A549 (cell line): ENCODE measurements around the gene SLC39A10. TPM values are rescaled to one million over a fixed set of nuclear protein-coding genes. Genes with fewer than 3 reads are reported as not detected.
"Not testable (repeated sequence)": the region's sequence is repeated elsewhere in the genome, so short reads cannot be mapped to it uniquely, and the experiment has no call there.

Source experiments
- ATAC-seq, 2 experiments: fragments of 200-7000 bp in 1 of 2; fragments of >200 bp in 1 of 2; cut with Nextera tagmentation in 1 of 2; cut with Tn5 transposase in 1 of 2; 3 replicates each; pipeline versions ENCODE4 v1.8.0 to v1.9.1; 2018 to 2020; ENCODE audit warnings: mild to moderate bottlenecking in 1 of 2, moderate library complexity in 1 of 2
- CTCF ChIA-PET: fragments of 300-600 bp; sonication (Branson Sonifier 250); formaldehyde crosslinking; extraction: SDS; loops from one replicate; lab custom pipeline; 2021; ENCODE audit warnings: antibody characterized with exemption, inconsistent platforms; lab: Yijun Ruan, JAX
- POLR2A ChIA-PET: fragments of 350-600 bp; formaldehyde crosslinking; extraction: SDS; loops from one replicate; lab custom pipeline; 2021; ENCODE audit warnings: antibody characterized with exemption, inconsistent platforms; lab: Yijun Ruan, JAX
- DNase-seq, 2 experiments: peaks; one replicate each; pipeline versions ENCODE4 v3.0.0 to v3.0.0-alpha.2; 2011 to 2016; ENCODE audit warnings: low read depth in 1 of 2, low spot score in 1 of 2
- FAIRE-seq: peaks from 2 replicates; lab custom pipeline; 2011; peaks lifted over from hg19 to GRCh38; lab: Jason Lieb, UNC
- H3K27ac ChIP-seq, 2 experiments: fragments of >200 bp; sonication (Bioruptor Twin); formaldehyde crosslinking; 3 replicates each; pipeline ENCODE4 v1.5.1; 2016 to 2017
- H3K4me1 ChIP-seq: fragments of >200 bp; sonication (Bioruptor Twin); formaldehyde crosslinking; 3 replicates; pipeline ENCODE4 v1.6.1; 2016
- H3K4me2 ChIP-seq: fragments of >200 bp; sonication (Bioruptor Twin); formaldehyde crosslinking; 3 replicates; pipeline ENCODE4 v1.6.1; 2016
- H3K4me3 ChIP-seq: fragments of >200 bp; sonication (Bioruptor Twin); formaldehyde crosslinking; 3 replicates; pipeline ENCODE4 v1.5.1; 2016
- H3K9me3 ChIP-seq: fragments of >200 bp; sonication (Bioruptor Twin); formaldehyde crosslinking; 3 replicates; pipeline ENCODE4 v1.6.1; 2016
- BHLHE40 ChIP-seq: IDR thresholded peaks from 2 replicates; pipeline ENCODE4 v1.6.1; 2012; ENCODE audit warnings: low read depth, low read length, inconsistent platforms
- CBX2 ChIP-seq: fragments of 200-600 bp; sonication (generic); IDR thresholded peaks from 2 replicates; pipeline ENCODE4 v1.6.1; 2016; ENCODE audit warnings: low read depth, mild to moderate bottlenecking, borderline replicate concordance
- CBX8 ChIP-seq: fragments of 200-600 bp; sonication (generic); IDR thresholded peaks from 2 replicates; pipeline ENCODE4 v1.6.1; 2016
- CEBPB ChIP-seq, 2 experiments: fragments of >200 bp in 1 of 2; sonication (Bioruptor Twin) in 1 of 2; formaldehyde crosslinking in 1 of 2; IDR thresholded peaks; 2 replicates each; pipeline ENCODE4 v1.6.1; 2012 to 2016
- CHD2 ChIP-seq: fragments of 150-350 bp; IDR thresholded peaks from 2 replicates; pipeline ENCODE4 v1.6.1; 2014; ENCODE audit warnings: low read length; ENCODE audit not compliant: partially characterized antibody
- EHF ChIP-seq: fragments of 250-450 bp; sonication (Bioruptor Pico); IDR thresholded peaks from 2 replicates; pipeline ENCODE4 v1.5.0; 2020; ENCODE audit warnings: mild to moderate bottlenecking
- ESRRA ChIP-seq: fragments of 150-350 bp; IDR thresholded peaks from 2 replicates; pipeline ENCODE4 v1.6.1; 2014; ENCODE audit warnings: mild to moderate bottlenecking, low read length, borderline replicate concordance
- FOSL2 ChIP-seq, 2 experiments: fragments of 450-650 bp in 1 of 2; fragments of >200 bp in 1 of 2; sonication (Bioruptor Twin) in 1 of 2; formaldehyde crosslinking; IDR thresholded peaks; 2 replicates each; pipeline versions ENCODE4 v1.5.0 to v1.6.1; 2016 to 2020; ENCODE audit warnings: mild to moderate bottlenecking in 1 of 2, moderate library complexity in 1 of 2
- HDAC2 ChIP-seq: fragments of 200-600 bp; sonication (generic); IDR thresholded peaks from 2 replicates; pipeline ENCODE4 v1.6.1; 2016
- JUN ChIP-seq, 2 experiments: fragments of >200 bp; sonication (Bioruptor Twin); formaldehyde crosslinking; IDR thresholded peaks; 2 replicates in 1 of 2; 3 replicates in 1 of 2; pipeline ENCODE4 v1.6.1; 2016 to 2017
- KDM5A ChIP-seq: fragments of 200-600 bp; sonication (generic); IDR thresholded peaks from 2 replicates; pipeline ENCODE4 v1.6.1; 2016; ENCODE audit warnings: antibody characterized with exemption, mild to moderate bottlenecking
- NFE2L2 ChIP-seq: fragments of 150-350 bp; conservative IDR thresholded peaks from 2 replicates; pipeline ENCODE4 v1.6.1; 2014; ENCODE audit warnings: low read length
- NPAS2 ChIP-seq: fragments of 250-450 bp; sonication (Bioruptor Pico); IDR thresholded peaks from 2 replicates; pipeline ENCODE4 v1.8.0; 2022; ENCODE audit warnings: mild to moderate bottlenecking, moderate library complexity, borderline replicate concordance
- POLR2A ChIP-seq: IDR thresholded peaks from 2 replicates; pipeline ENCODE4 v1.6.1; 2012; ENCODE audit warnings: mild to moderate bottlenecking, low read length
- RAD21 ChIP-seq, 2 experiments: fragments of >200 bp in 1 of 2; sonication (Bioruptor Twin) in 1 of 2; formaldehyde crosslinking in 1 of 2; IDR thresholded peaks in 1 of 2; conservative IDR thresholded peaks in 1 of 2; 2 replicates in 1 of 2; 3 replicates in 1 of 2; pipeline ENCODE4 v1.6.1; 2012 to 2018; ENCODE audit warnings: inconsistent platforms in 1 of 2
- RARB ChIP-seq: fragments of 250-450 bp; sonication (Bioruptor Pico); IDR thresholded peaks from 2 replicates; pipeline ENCODE4 v1.8.0; 2021; ENCODE audit warnings: mild to moderate bottlenecking, moderate library complexity
- RCOR1 ChIP-seq: fragments of 150-350 bp; IDR thresholded peaks from 2 replicates; pipeline ENCODE4 v1.6.1; 2014; ENCODE audit warnings: antibody characterized with exemption, low read length, low read depth
- RNF2 ChIP-seq: fragments of 200-600 bp; sonication (generic); IDR thresholded peaks from 2 replicates; pipeline ENCODE4 v1.6.1; 2016; ENCODE audit warnings: low read depth, mild to moderate bottlenecking, antibody characterized with exemption, moderate library complexity, borderline replicate concordance
- TP53 ChIP-seq: fragments of 250-450 bp; sonication (Bioruptor Pico); IDR thresholded peaks from 2 replicates; pipeline ENCODE4 v1.5.0; 2021; ENCODE audit warnings: mild to moderate bottlenecking, moderate library complexity
- ZC3H11A ChIP-seq: fragments of 450-650 bp; IDR thresholded peaks from 2 replicates; pipeline ENCODE4 v1.6.1; 2014; ENCODE audit warnings: antibody characterized with exemption, mild to moderate bottlenecking
- ZFP36 ChIP-seq: fragments of 450-650 bp; IDR thresholded peaks from 2 replicates; pipeline ENCODE4 v1.6.1; 2014; ENCODE audit warnings: borderline replicate concordance; ENCODE audit not compliant: partially characterized antibody
- ZNF302 ChIP-seq: fragments of 250-450 bp; sonication (Bioruptor Pico); IDR thresholded peaks from 2 replicates; pipeline ENCODE4 v1.9.0; 2021; ENCODE audit warnings: inconsistent platforms, mild to moderate bottlenecking, moderate library complexity
- ZSCAN20 ChIP-seq: fragments of 250-450 bp; sonication (Bioruptor Pico); IDR thresholded peaks from 2 replicates; pipeline ENCODE4 v1.8.0; 2022; ENCODE audit warnings: mild to moderate bottlenecking, moderate library complexity
- WGBS: methylation state at CpG from one replicate; pipeline ENCODE4 v1.1.6; 2017; ENCODE audit errors: missing lambda C conversion rate; 5-methylcytosine and 5-hydroxymethylcytosine counted together
- polyA plus RNA-seq, 4 experiments: library from polyadenylated mRNA; depleted of rRNA in 3 of 4; stranded (reverse); fragments of >200 nt; fragmentation: RNase III in 1 of 4; extraction: RNeasy Plus Mini Kit Qiagen cat#74134 plus additional on column Dnase treatment in 1 of 4; gene quantifications; 2 replicates in 3 of 4; 3 replicates in 1 of 4; pipeline ENCODE4 v1.2.3, GENCODE V29; 2011 to 2017
- TF ChIP-seq, protein P1 (sequence below): IDR thresholded peaks from 2 replicates; pipeline ENCODE4 v1.6.1; 2012
- TF ChIP-seq, protein P2 (sequence below): IDR thresholded peaks from 2 replicates; pipeline ENCODE4 v1.6.1; 2012
- TF ChIP-seq, protein P3 (sequence below): fragments of 250-450 bp; sonication (Bioruptor Pico); IDR thresholded peaks from 2 replicates; pipeline ENCODE4 v1.5.0; 2020; ENCODE audit warnings: low read depth, mild to moderate bottlenecking, moderate library complexity
- TF ChIP-seq, protein P4 (sequence below): fragments of >200 bp; sonication (Bioruptor Twin); formaldehyde crosslinking; IDR thresholded peaks from 3 replicates; pipeline ENCODE4 v1.5.1; 2016

The SLC39A10 gene
- polyA plus RNA-seq, 2 of the 4 experiments (the other 2 are of a cell fraction), result 38.4 to 42.6 TPM

DNA sequence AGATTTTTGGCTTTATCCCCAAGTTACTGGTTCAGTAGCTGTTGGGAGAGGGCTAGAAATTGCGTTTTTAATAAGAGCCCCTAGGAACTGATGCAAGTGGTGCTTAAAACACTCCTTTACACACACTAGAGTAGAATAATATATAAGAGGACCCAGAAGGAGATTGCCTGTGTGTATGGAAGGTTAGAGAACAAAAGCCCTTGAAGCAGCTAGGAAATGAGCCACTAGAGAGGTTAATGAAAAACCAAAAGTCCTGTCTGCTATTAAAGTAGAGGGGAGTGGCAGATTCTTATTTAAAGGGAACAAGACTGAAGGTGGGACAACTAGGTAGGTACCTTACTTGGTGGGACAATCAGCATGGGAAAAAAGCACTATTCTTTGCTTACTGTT is 14.4 kb upstream of the SLC39A10 start:
- no peak for FAIRE-seq
- WGBS, result 58% methylated on average over 1 of the region's 1 CpG

DNA sequence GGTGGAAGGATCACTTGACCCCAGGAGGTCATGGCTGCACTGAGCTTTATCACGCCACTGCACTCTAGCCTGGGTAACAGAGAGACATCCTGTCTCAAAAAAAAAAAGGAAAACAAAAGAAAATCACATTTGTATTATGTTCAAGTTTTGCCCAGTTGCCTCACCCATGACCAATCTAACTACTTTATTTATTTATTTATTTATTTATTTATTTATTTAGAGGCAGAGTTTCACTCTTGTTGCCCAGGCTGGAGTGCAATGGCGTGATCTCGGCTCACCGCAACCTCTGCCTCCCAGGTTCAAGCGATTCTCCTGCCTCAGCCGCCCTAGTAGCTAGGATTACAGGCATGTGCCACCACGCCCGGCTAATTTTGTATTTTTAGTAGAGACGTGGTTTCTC is 12.3 kb upstream of the SLC39A10 start:
- H3K4me2 ChIP-seq, DNase-seq, H3K9me3 ChIP-seq, H3K4me3 ChIP-seq, H3K27ac ChIP-seq, CTCF ChIA-PET, FAIRE-seq, ATAC-seq: not testable (repeated sequence)
- H3K4me1 ChIP-seq, result peaks cover 12% of the 10 kb centered on the region; the same call in 1 of the 3 replicates
- peak; percentile 92 for TF ChIP-seq ZC3H11A
- WGBS, result 97% methylated on average over 9 of the region's 9 CpGs
- POLR2A ChIA-PET, result interaction anchor here (2.1 kb wide), 1 partner anchor 12 kb away, joined by 7 read pairs; the partner anchor contains the start of gene SLC39A10

More for the DNA sequence above, 14.4 kb upstream of the SLC39A10 start:
- H3K4me2 ChIP-seq, result peak overlapping the region; percentile 36; the same call in 2 of the 3 replicates
- peak overlapping the region in 1 of 2 experiments; percentile 49; a peak in 3 of 6 replicates for H3K27ac ChIP-seq
- peaks cover 16% of the 10 kb centered on the region; the same call in 1 of the 3 replicates for H3K4me1 ChIP-seq
- H3K9me3 ChIP-seq, result no peaks in the 10 kb centered on the region
- H3K4me3 ChIP-seq, result no peak overlapping the region
- DNase-seq (no peak), ATAC-seq (no peak)
- CTCF ChIA-PET, result interaction anchor here (1.1 kb wide), 1 partner anchor 10 kb away, joined by 3 read pairs; no protein-coding TSS in a partner anchor
- POLR2A ChIA-PET, result no interaction called here
- TF ChIP-seq EHF (CRISPR knock-in tag) (no peak), RARB (CRISPR knock-in tag) (no peak), POLR2A (no peak), CHD2 (no peak), KDM5A (no peak), BHLHE40 (no peak)
- TF ChIP-seq, protein P1, sequence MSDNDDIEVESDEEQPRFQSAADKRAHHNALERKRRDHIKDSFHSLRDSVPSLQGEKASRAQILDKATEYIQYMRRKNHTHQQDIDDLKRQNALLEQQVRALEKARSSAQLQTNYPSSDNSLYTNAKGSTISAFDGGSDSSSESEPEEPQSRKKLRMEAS, result no peak

DNA sequence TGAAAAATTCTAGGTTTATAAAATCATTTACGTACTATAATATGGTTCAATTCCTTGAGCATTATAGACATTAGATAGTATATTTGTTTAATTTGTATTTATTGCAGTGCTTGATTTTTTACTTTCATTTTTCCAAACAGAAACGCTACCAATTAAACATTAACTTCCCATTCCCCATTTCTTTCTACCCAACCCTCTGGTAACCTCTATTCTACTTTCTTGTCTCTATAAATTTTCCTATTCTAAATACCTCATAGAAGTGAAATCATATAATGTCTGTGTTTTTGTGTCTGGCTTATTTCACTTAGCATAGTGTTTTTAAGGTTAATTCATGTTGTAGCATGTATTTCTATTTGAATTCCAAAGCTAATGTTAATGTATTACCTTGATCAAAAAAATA is 11.6 kb upstream of the SLC39A10 start:
- Histone ChIP-seq H3K27ac (no peak overlapping the region), H3K4me3 (no peak overlapping the region), H3K4me2 (peak overlapping the region; percentile 31; the same call in 1 of the 3 replicates), H3K9me3 (no peaks in the 10 kb centered on the region), H3K4me1 (peaks cover 9% of the 10 kb centered on the region; the same call in 1 of the 3 replicates)
- WGBS, result 61% methylated on average over 2 of the region's 2 CpGs
- no peak for DNase-seq
- ChIA-PET CTCF (interaction anchor here (0.6 kb wide), 1 partner anchor 10 kb away, joined by 3 read pairs; no protein-coding TSS in a partner anchor), POLR2A (interaction anchor here (2.1 kb wide), 1 partner anchor 11 kb away, joined by 7 read pairs; the partner anchor contains the start of gene SLC39A10)
- FAIRE-seq, result no peak
- no peak for ATAC-seq
- TF ChIP-seq RAD21 (conservative IDR thresholded peaks at IDR 0.05 in 1 of 2, IDR thresholded peaks at IDR 0.05 in 1 of 2), result no peak
- TF ChIP-seq ESRRA, result no peak
- TF ChIP-seq RNF2, result no peak
- TF ChIP-seq CEBPB (IDR thresholded peaks at IDR 0.05), result no peak
- TF ChIP-seq ZFP36, result no peak
- no peak for TF ChIP-seq RCOR1
- TF ChIP-seq, protein P1, result no peak
- TF ChIP-seq NFE2L2, result no peak
- no peak for TF ChIP-seq CBX8
- TF ChIP-seq ZSCAN20, result no peak

DNA sequence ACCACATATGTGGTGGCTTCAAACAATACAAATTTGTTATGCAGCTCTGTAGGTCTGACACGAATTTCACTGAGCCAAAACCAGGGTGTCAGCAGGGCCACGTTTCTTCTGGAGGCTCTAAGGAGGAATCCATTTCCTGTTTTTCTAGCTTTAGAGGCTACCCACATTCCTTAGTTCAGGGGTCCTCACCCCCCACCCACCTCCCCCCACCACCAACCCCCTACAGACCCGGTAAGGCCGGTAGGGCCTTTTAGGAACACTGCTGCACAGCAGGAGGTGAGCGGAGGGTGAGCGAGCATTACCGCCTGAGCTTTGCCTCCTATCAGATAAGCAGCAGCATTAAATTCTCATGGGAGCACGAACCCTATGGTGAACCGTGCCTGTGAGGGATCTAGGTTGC is 10.6 kb upstream of the SLC39A10 start:
- 88% methylated on average over 5 of the region's 9 CpGs for WGBS
- H3K4me2 ChIP-seq, result no peak overlapping the region
- DNase-seq (no peak), ATAC-seq (no peak), FAIRE-seq (no peak)
- H3K27ac ChIP-seq, result no peak overlapping the region
- no peaks in the 10 kb centered on the region for H3K9me3 ChIP-seq
- CTCF ChIA-PET, result no interaction called here
- no peak for TF ChIP-seq RAD21 (conservative IDR thresholded peaks at IDR 0.05 in 1 of 2, IDR thresholded peaks at IDR 0.05 in 1 of 2)
- TF ChIP-seq POLR2A, result no peak
- TF ChIP-seq, protein P2, sequence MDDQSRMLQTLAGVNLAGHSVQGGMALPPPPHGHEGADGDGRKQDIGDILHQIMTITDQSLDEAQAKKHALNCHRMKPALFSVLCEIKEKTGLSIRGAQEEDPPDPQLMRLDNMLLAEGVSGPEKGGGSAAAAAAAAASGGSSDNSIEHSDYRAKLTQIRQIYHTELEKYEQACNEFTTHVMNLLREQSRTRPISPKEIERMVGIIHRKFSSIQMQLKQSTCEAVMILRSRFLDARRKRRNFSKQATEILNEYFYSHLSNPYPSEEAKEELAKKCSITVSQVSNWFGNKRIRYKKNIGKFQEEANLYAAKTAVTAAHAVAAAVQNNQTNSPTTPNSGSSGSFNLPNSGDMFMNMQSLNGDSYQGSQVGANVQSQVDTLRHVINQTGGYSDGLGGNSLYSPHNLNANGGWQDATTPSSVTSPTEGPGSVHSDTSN, result no peak
- no peak for TF ChIP-seq TP53 (CRISPR knock-in tag)
- no peak for TF ChIP-seq ZNF302 (CRISPR knock-in tag)
- no peak for TF ChIP-seq JUN (IDR thresholded peaks at IDR 0.05)
- TF ChIP-seq FOSL2 (IDR thresholded peaks at IDR 0.05), result no peak
- TF ChIP-seq FOSL2 (CRISPR knock-in tag; IDR thresholded peaks at IDR 0.05), result no peak
- TF ChIP-seq, protein P3, sequence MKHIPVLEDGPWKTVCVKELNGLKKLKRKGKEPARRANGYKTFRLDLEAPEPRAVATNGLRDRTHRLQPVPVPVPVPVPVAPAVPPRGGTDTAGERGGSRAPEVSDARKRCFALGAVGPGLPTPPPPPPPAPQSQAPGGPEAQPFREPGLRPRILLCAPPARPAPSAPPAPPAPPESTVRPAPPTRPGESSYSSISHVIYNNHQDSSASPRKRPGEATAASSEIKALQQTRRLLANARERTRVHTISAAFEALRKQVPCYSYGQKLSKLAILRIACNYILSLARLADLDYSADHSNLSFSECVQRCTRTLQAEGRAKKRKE (CRISPR knock-in tag), result no peak
- no peak for TF ChIP-seq KDM5A
- no peak for TF ChIP-seq NPAS2 (CRISPR knock-in tag)
- TF ChIP-seq ZSCAN20, result no peak
- TF ChIP-seq, protein P4, sequence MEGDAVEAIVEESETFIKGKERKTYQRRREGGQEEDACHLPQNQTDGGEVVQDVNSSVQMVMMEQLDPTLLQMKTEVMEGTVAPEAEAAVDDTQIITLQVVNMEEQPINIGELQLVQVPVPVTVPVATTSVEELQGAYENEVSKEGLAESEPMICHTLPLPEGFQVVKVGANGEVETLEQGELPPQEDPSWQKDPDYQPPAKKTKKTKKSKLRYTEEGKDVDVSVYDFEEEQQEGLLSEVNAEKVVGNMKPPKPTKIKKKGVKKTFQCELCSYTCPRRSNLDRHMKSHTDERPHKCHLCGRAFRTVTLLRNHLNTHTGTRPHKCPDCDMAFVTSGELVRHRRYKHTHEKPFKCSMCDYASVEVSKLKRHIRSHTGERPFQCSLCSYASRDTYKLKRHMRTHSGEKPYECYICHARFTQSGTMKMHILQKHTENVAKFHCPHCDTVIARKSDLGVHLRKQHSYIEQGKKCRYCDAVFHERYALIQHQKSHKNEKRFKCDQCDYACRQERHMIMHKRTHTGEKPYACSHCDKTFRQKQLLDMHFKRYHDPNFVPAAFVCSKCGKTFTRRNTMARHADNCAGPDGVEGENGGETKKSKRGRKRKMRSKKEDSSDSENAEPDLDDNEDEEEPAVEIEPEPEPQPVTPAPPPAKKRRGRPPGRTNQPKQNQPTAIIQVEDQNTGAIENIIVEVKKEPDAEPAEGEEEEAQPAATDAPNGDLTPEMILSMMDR, result no peak
- TF ChIP-seq HDAC2, result no peak
- no peak for TF ChIP-seq BHLHE40
- TF ChIP-seq CBX2, result no peak
- TF ChIP-seq NFE2L2, result no peak
- TF ChIP-seq ESRRA, result no peak
- no peak overlapping the region for H3K4me3 ChIP-seq
- POLR2A ChIA-PET, result no interaction called here
- H3K4me1 ChIP-seq, result peaks cover 9% of the 10 kb centered on the region; the same call in 1 of the 3 replicates
